Left lung (tissue), 10 donors: ENCODE data around the gene GLIS2. TPM values are rescaled to one million over a fixed set of nuclear protein-coding genes. Genes with fewer than 3 reads are reported as not detected.

Source experiments
- ATAC-seq: fragments of 200-7000 bp; cut with Tn5 transposase; one replicate; pipeline ENCODE4 v1.9.1; 2020; ENCODE audit warnings: moderate library complexity
- DNase-seq, 4 donors: peaks; one replicate each; pipeline ENCODE4 v3.0.0-alpha.2; 2013 to 2020
- H3K27ac ChIP-seq, 2 donors: fragments of 200-600 bp; sonication (generic) in 1 of 2; one replicate each; pipeline versions ENCODE4 v1.5.0 to v1.8.0; 2020 to 2021
- H3K27me3 ChIP-seq, 2 donors: fragments of 200-600 bp; sonication (generic) in 1 of 2; one replicate each; pipeline versions ENCODE4 v1.5.0 to v1.8.0; 2020 to 2021
- H3K36me3 ChIP-seq, 2 donors: fragments of 200-600 bp; sonication (generic) in 1 of 2; one replicate each; pipeline versions ENCODE4 v1.5.0 to v1.8.0; 2020 to 2021
- H3K4me1 ChIP-seq, 2 donors: fragments of 200-600 bp; one replicate each; pipeline ENCODE4 v1.8.0; 2021
- H3K4me3 ChIP-seq, 2 donors: fragments of 200-600 bp; sonication (generic) in 1 of 2; one replicate each; pipeline versions ENCODE4 v1.5.0 to v1.8.0; 2020 to 2021; ENCODE audit warnings: mild to moderate bottlenecking in 1 of 2
- H3K9me3 ChIP-seq, 2 donors: fragments of 200-600 bp; sonication (generic) in 1 of 2; one replicate each; pipeline versions ENCODE4 v1.5.0 to v1.8.0; 2020 to 2021
- intact Hi-C, 2 donors: fragments of 100-400 bp; cut with DNase I; formaldehyde crosslinking; loops; one replicate each; pipeline versions ENCODE4 v1.11.2 to v1.14.2; 2022
- polyA plus RNA-seq, 6 donors: library from polyadenylated mRNA; unstranded; fragments of 120-200 nt; gene quantifications; one replicate each; pipeline ENCODE4 v1.2.1, GENCODE V29; 2013; ENCODE audit not compliant: insufficient read length in 6 of 6
- total RNA-seq, 2 donors: library from RNA; stranded (reverse); fragmentation: NEBNext Ultra II Directional; extraction: Animal tissue kit (Norgen Biotek cat#: 25700); gene quantifications; one replicate each; pipeline ENCODE4 v1.2.1, GENCODE V29; 2021
- TF ChIP-seq, protein P1 (sequence below), 2 donors: fragments of 200-600 bp; sonication (generic) in 1 of 2; IDR thresholded peaks; one replicate each; pipeline versions ENCODE4 v1.5.0 to v1.8.0; 2021; ENCODE audit warnings: antibody characterized with exemption in 2 of 2
- donor health status: DM: no; HTN: yes; CAD: no.
- donor health status: DM: no; HTN: no; CAD: no.

GLIS2 gene
- total and polyA plus RNA-seq, 8 donors = 17.2 to 31.0 (median 25.3) TPM

DNA sequence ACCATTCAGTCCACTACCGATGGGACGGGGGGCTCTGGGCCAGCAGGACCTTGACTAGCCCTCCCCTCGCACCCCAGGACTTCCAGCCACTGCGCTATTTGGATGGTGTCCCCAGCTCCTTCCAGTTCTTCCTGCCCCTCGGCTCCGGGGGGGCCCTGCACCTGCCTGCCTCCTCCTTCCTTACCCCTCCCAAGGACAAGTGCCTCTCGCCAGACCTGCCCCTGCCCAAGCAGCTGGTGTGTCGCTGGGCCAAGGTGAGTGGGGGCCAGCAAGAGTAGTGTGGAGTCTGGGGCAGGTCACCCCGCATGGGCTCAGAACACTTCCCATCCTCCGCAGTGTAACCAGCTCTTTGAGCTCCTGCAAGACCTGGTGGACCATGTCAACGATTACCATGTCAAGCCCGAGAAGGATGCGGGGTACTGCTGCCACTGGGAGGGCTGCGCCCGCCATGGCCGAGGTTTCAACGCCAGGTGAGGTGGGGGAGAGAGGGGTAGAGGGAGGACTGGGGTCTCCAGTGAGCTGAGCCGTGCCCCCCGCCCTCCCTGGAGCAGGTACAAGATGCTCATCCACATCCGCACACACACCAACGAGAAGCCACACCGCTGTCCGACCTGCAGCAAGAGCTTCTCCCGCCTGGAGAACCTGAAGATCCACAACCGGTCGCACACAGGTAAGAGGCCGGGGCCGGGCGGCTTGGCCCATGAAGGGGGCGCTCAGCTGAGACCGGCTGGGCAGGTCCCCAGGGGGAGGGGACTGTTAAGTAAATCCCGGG is 19.0 kb downstream of the GLIS2 start:
- ATAC-seq (no peak), DNase-seq (no peak)
- peaks cover 0 to 76% of the 10 kb centered on the region in 2 donors for H3K36me3 ChIP-seq
- H3K27me3 ChIP-seq = no peaks in the 10 kb centered on the region
- TF ChIP-seq, protein P1, sequence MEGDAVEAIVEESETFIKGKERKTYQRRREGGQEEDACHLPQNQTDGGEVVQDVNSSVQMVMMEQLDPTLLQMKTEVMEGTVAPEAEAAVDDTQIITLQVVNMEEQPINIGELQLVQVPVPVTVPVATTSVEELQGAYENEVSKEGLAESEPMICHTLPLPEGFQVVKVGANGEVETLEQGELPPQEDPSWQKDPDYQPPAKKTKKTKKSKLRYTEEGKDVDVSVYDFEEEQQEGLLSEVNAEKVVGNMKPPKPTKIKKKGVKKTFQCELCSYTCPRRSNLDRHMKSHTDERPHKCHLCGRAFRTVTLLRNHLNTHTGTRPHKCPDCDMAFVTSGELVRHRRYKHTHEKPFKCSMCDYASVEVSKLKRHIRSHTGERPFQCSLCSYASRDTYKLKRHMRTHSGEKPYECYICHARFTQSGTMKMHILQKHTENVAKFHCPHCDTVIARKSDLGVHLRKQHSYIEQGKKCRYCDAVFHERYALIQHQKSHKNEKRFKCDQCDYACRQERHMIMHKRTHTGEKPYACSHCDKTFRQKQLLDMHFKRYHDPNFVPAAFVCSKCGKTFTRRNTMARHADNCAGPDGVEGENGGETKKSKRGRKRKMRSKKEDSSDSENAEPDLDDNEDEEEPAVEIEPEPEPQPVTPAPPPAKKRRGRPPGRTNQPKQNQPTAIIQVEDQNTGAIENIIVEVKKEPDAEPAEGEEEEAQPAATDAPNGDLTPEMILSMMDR (IDR thresholded peaks at IDR 0.05) = no peak
- no peak overlapping the region for H3K27ac ChIP-seq
- H3K4me3 ChIP-seq = no peak overlapping the region
- no peaks in the 10 kb centered on the region for H3K9me3 ChIP-seq
- intact Hi-C loops = loop anchor here in 1 of 2 donors (5.0 kb wide), 2 partner anchors 48 to 133 kb away; no protein-coding TSS in a partner anchor
- H3K4me1 ChIP-seq = peaks cover 0 to 26% of the 10 kb centered on the region in 2 donors

- intact Hi-C loops = no loop called here
- H3K27ac ChIP-seq = no peak overlapping the region
- TF ChIP-seq, protein P1 (IDR thresholded peaks at IDR 0.05) = no peak
- no peaks in the 10 kb centered on the region for H3K27me3 ChIP-seq
- no peak for ATAC-seq
- H3K36me3 ChIP-seq = peaks cover 0 to 94% of the 10 kb centered on the region in 2 donors
- no peak overlapping the region for H3K4me3 ChIP-seq
- H3K4me1 ChIP-seq = peaks cover 3 to 29% of the 10 kb centered on the region in 2 donors
- H3K9me3 ChIP-seq = no peaks in the 10 kb centered on the region
- no peak for DNase-seq
Measured at GRCh38 chr16:4336701-4337539, 21.1 kb downstream of the GLIS2 start.

DNA sequence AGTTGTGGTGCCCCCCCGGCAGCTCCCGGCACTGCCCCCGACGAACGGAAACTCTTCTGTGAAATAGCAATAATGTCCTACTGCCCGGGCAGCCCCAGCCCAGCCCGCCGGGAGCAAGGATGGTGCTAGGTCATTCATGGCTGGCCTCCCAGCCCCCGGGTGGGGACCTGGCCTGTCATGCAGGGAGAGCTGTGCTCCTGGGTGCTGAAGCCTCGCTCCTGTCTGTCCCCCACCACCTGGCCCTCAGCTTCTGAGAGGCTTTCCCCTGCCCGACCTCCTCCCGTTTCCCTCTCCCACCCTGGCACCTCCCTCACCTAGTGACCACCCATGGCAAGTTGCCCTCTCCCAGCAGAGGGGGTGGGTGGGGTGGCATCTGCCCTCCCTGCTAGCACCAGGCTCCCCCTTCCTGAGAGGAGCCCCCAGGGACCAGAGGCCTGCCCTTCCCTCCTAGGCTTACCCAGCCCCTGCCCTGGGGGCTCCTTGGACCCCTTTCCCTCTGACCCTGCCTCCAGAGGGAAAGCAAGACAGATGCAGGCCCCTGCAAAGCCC is 21.7 kb downstream of the GLIS2 start:
- H3K9me3 ChIP-seq = no peaks in the 10 kb centered on the region
- TF ChIP-seq, protein P1 (IDR thresholded peaks at IDR 0.05) = no peak
- H3K36me3 ChIP-seq = peaks cover 0 to 87% of the 10 kb centered on the region in 2 donors
- no peak overlapping the region for H3K4me3 ChIP-seq
- H3K4me1 ChIP-seq = peaks cover 3 to 31% of the 10 kb centered on the region in 2 donors
- peak overlapping the region in 1 of 2 donors; percentile 72 for H3K27ac ChIP-seq
- H3K27me3 ChIP-seq = no peaks in the 10 kb centered on the region
- intact Hi-C loops = no loop called here
- ATAC-seq = no peak
- DNase-seq = no peak

GRCh38 chr16:4338125-4338582 is 22.3 kb downstream of the GLIS2 start:
- Histone ChIP-seq H3K36me3 (peaks cover 0 to 82% of the 10 kb centered on the region in 2 donors), H3K4me1 (peaks cover 7 to 37% of the 10 kb centered on the region in 2 donors), H3K27ac (peak overlapping the region in 1 of 2 donors; percentile 72), H3K9me3 (no peaks in the 10 kb centered on the region), H3K27me3 (no peaks in the 10 kb centered on the region), H3K4me3 (no peak overlapping the region)
- intact Hi-C loops = no loop called here
- TF ChIP-seq, protein P1 (IDR thresholded peaks at IDR 0.05) = no peak
- ATAC-seq (peak; percentile 4), DNase-seq (no peak)
